Nephron (organoid): ENCODE results near the gene PINLYP.

Source experiments
- H3K27ac Mint-ChIP-seq, 3 experiments: 2 replicates each; pipeline ENCODE4 v1.8.0; 2020; ENCODE audit warnings: mixed read lengths in 3 of 3, mild to moderate bottlenecking in 2 of 3, moderate library complexity in 1 of 3
- H3K27me3 Mint-ChIP-seq: 2 replicates; pipeline ENCODE4 v1.8.0; 2021; ENCODE audit warnings: low read depth, mild to moderate bottlenecking, moderate library complexity, mixed read lengths
- H3K36me3 Mint-ChIP-seq: 2 replicates; pipeline ENCODE4 v1.8.0; 2020; ENCODE audit warnings: low read depth, mixed read lengths
- H3K4me1 Mint-ChIP-seq: 2 replicates; pipeline ENCODE4 v1.8.0; 2020; ENCODE audit warnings: mixed read lengths
- H3K4me3 Mint-ChIP-seq, 3 experiments: 2 replicates each; pipeline ENCODE4 v1.8.0; 2020; ENCODE audit warnings: mild to moderate bottlenecking in 3 of 3, mixed read lengths in 3 of 3, moderate library complexity in 2 of 3
- H3K9me3 Mint-ChIP-seq: 2 replicates; pipeline ENCODE4 v1.8.0; 2020; ENCODE audit warnings: mixed read lengths
- CTCF ChIP-seq, 3 experiments: fragments of 200-600 bp; sonication (generic); IDR thresholded peaks; one replicate each; pipeline ENCODE4 v1.5.0; 2021; ENCODE audit warnings: antibody characterized with exemption in 3 of 3; ENCODE audit not compliant: unreplicated experiment in 3 of 3

Gene PINLYP

GRCh38 chr19:43562226-43562697, 13.3 kb upstream of the PINLYP start:
- Mint-ChIP-seq H3K27me3 (no peaks in the 10 kb centered on the region), H3K27ac (no peak overlapping the region)
- TF ChIP-seq CTCF (IDR thresholded peaks at IDR 0.05; ENCODE audit: unreplicated experiment in 3 of 3): no peak

GRCh38 chr19:43562698-43563241, 12.8 kb upstream of the PINLYP start:
- Mint-ChIP-seq H3K4me1 (peaks cover 5% of the 10 kb centered on the region), H3K9me3 (no peaks in the 10 kb centered on the region), H3K36me3 (peaks cover 45% of the 10 kb centered on the region), H3K27ac (no peak overlapping the region), H3K27me3 (no peaks in the 10 kb centered on the region), H3K4me3 (no peak overlapping the region)
- TF ChIP-seq CTCF (IDR thresholded peaks at IDR 0.05; ENCODE audit: unreplicated experiment in 3 of 3): no peak

More at GRCh38 chr19:43562226-43562697, 13.3 kb upstream of the PINLYP start:
- H3K4me1 Mint-ChIP-seq: peaks cover 5% of the 10 kb centered on the region
- H3K9me3 Mint-ChIP-seq: no peaks in the 10 kb centered on the region
- peaks cover 47% of the 10 kb centered on the region for H3K36me3 Mint-ChIP-seq
- no peak overlapping the region for H3K4me3 Mint-ChIP-seq

GRCh38 chr19:43563816-43564457, 11.7 kb upstream of the PINLYP start:
- Mint-ChIP-seq H3K27ac (no peak overlapping the region), H3K4me3 (no peak overlapping the region), H3K4me1 (peaks cover 5% of the 10 kb centered on the region)

GRCh38 chr19:43564800-43565199, 10.8 kb upstream of the PINLYP start:
- Mint-ChIP-seq H3K27me3 (no peaks in the 10 kb centered on the region), H3K36me3 (peaks cover 37% of the 10 kb centered on the region), H3K4me3 (no peak overlapping the region), H3K4me1 (peaks cover 5% of the 10 kb centered on the region), H3K27ac (no peak overlapping the region), H3K9me3 (no peaks in the 10 kb centered on the region)
- TF ChIP-seq CTCF (IDR thresholded peaks at IDR 0.05; ENCODE audit: unreplicated experiment in 3 of 3): no peak

More at GRCh38 chr19:43563816-43564457, 11.7 kb upstream of the PINLYP start:
- Mint-ChIP-seq H3K36me3 (peaks cover 41% of the 10 kb centered on the region), H3K9me3 (no peaks in the 10 kb centered on the region), H3K27me3 (no peaks in the 10 kb centered on the region)
- TF ChIP-seq CTCF (IDR thresholded peaks at IDR 0.05; ENCODE audit: unreplicated experiment in 3 of 3): no peak

GRCh38 chr19:43569657-43570056, 5.9 kb upstream of the PINLYP start:
- Mint-ChIP-seq H3K36me3 (peaks cover 29% of the 10 kb centered on the region), H3K27me3 (no peaks in the 10 kb centered on the region), H3K4me3 (no peak overlapping the region), H3K27ac (no peak overlapping the region), H3K4me1 (peaks cover 17% of the 10 kb centered on the region), H3K9me3 (no peaks in the 10 kb centered on the region)
- TF ChIP-seq CTCF (IDR thresholded peaks at IDR 0.05; ENCODE audit: unreplicated experiment in 3 of 3): no peak
